NCI-H2107 (cell line): ENCODE data around the gene STX18.

ENCODE experiments used
- DNase-seq: peaks from one replicate; lab custom pipeline; 2025; lab: John Stamatoyannopoulos, UW

Gene STX18

GRCh38 chr4:4398430-4398829 is 143.4 kb downstream of the STX18 start:
- DNase-seq, result no peak

DNA sequence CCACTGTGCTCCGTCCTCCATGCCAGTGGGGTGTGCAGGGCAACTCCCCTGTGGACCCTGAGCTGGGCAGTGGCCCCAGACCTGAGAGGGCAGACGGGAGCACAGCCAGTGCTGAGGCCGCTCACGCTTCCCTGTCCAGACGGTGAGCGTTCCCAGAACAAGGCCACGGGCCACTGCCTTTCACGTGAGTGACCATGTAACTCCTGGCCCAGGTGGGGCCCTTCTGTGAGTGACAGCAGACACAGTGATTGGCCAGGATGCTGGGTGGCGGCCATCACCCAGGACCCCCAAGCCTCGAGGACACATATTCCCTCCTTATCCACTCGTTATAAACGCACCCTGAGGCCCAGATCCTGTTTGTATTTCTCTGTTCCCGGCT is 144.4 kb downstream of the STX18 start:
- no peak for DNase-seq

- no peak for DNase-seq
These were observed 145.0 kb downstream of the STX18 start for GRCh38 chr4:4396628-4397440.

DNA sequence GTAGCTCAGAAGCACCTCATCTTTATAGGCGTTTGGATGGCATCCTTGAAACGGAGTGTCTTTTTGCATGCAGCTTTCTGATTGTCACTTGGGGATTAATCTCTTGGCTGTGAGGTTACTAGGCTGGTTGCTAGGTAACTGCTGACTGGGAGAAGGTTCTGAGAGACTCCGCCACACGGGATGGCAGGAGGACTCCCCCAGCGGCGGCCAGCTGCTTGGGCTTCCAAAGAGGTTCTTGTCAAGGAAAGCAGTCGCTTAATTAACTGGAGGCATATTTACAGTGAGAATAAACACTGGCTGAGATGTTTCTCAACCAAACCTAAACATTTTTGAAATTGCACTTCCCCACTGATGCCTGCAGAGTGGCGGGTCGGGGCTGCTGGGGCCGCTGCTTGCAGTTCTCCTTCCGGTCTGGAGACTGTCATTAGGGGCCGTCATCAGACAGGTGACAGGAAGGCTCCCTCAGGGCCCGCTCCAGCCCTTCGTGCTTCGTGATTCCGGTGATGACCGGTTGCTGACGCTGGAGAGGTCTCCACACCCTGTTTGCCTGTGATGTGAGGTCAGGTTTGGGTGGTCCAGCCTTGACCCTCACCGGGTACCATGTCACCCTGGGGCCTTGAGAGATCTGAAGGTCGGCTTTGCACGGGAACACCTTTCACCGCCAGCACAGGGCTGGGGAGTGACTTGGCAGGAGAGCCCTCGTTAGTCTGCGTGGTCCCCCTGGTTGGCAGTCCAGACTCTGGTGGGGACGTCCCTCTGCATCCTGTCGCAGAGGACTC is 145.8 kb downstream of the STX18 start:
- DNase-seq, result no peak

GRCh38 chr4:4395371-4395770 is 146.5 kb downstream of the STX18 start:
- no peak for DNase-seq

DNA sequence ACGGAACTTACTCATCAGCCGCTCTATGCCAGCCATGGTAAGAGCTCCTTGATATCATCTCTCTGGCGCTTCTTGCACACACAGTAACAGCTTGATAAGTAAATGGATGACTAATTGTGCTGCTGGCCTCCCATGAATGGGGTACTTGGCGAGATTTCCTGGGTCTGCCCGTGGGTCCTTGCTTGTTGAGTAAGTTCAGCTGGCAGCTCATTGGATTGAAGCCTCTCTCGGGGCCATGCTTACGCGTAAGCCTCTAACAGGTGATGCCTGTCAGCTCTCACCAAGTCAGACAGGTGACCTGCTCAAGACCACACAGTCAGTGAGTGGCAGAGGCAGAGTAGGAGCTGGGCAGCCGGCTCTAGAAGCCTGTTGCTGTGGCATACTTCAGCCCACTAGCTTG is 147.2 kb downstream of the STX18 start:
- DNase-seq, result no peak

GRCh38 chr4:4392501-4393183 is 149.2 kb downstream of the STX18 start:
- no peak for DNase-seq

DNA sequence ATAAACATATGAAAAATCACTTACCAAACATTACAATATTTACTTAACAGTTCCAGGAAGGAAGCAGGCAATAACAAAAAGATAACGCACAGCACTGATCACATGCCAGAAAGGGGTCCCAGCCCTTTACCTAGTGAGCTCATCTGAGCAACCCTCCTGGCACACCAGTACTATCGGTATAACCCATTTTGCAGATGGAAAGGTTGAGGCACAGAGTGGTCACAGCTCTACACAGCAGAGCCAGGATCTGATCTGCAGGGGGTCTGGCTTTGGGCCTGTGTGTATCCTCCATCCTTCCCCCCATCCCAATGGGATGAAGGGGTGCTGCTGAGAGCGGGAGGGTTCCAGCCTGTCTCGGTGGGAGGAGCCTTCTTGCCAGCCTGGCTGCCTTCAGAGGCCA is 150.0 kb downstream of the STX18 start:
- no peak for DNase-seq

DNA sequence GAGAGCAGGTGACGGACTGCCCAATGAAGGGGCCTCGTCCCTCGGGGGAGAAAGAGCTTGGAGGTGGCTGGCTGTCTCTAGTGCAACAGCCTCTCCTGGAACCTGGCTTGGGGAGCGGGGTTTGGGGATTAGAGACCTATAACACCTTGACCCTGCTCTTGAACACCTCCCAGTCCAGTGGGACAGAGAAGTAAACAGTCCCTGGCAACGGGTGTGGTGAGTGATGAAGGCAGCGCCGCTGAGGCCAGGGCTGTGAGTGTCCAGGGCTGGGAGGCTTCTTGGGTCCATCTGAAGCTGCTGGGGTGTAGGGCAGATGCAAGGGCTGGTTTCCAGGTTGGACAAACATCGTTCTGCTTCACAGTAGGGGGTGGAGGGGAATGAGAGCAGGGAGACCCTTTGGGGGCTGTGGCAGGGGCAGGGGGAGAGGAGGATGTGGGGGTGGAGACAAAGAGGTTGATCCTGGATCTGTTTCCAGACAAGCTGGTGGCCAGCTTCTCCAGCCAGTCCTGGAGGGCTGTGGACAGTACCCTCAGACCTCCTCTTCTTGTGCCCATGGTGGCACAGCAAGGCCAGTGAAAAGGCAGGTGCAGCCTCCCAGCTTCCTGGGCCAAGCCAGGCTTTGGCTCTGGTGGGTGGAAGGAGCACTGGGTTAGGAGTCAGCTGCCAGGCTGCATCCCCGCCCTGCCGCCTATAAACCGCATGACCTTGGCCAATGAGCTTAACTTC is 151.2 kb downstream of the STX18 start:
- DNase-seq, result no peak

DNA sequence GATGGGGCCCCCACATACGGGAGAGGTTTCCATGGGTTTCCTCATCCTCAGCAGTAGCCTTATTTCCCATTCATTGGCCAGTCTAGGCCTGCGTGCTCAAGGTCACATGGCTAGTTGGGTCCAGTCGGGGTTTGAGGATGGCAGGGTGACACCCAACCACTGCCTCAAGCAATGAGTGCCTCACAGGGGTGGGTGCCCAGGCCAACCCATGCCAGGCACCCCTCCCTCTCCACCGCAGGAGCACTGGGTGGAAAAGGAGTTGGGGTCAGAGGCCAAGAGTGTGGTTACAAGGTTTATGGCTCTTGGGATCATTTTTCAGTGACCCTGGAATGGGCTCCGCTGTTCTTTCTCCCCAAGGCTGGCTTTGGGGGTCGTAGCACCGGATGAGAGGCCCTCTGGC is 151.8 kb downstream of the STX18 start:
- DNase-seq, result no peak

DNA sequence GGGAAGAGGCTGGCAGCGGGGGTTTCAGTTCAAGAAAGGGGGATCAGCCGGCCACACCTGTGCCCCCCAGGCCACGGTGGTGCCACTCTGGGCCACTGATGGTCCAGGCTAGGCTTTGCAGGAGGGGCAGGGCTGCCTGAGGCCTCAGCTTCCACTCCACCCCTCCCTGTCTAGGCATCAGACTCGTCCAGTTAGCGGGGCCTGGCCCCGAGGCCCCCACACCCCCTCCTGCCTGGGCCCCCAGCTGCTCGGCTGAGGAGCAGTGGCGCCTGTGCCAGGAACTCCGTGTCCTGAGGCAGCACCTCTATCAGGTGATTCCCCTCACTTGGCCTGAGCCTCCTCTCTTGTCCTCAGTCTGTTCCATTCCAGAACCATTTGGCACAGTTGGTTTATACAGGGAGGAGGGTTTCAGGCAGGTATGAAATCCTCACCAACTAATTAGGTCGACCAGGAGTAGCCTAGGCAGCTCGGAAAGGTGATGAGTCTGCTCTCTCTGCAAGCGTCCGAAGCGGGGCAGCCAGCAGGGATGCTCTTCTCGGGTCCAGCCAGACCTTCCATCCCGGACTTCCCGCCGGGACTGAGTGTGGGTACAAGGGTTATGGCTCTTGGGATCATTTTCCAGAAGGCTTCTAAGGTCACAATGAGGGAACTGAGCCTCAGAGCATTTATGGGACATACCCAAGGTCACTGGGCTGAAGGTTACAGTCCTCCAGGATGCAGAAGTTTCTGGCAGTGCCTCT is 152.8 kb downstream of the STX18 start:
- DNase-seq, result no peak

DNA sequence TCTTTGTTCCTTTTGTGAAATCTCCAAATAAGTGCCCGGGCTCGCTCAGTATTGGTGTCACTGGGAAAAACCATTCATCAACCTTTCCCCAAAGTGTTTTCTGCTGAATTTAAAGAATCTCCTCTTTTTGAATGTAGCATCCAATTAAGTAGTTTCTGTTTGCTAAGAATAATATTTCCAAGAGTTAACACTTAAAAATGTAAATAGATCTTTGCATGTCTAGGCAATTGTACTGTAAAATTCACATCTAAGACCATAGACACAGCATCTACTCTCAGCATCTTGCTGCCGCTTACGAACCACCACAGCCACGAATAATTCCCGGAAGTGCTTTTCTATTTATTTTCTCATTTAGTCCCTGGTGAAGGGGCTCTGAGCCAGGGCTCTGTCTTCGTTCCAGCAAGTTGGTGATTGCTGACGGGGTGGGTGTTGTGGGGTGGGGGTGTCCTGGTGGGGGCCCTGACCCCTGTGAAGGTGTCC is 153.5 kb downstream of the STX18 start:
- no peak for DNase-seq

- DNase-seq, result no peak
These were observed 154.1 kb downstream of the STX18 start for GRCh38 chr4:4387531-4388310.

DNA sequence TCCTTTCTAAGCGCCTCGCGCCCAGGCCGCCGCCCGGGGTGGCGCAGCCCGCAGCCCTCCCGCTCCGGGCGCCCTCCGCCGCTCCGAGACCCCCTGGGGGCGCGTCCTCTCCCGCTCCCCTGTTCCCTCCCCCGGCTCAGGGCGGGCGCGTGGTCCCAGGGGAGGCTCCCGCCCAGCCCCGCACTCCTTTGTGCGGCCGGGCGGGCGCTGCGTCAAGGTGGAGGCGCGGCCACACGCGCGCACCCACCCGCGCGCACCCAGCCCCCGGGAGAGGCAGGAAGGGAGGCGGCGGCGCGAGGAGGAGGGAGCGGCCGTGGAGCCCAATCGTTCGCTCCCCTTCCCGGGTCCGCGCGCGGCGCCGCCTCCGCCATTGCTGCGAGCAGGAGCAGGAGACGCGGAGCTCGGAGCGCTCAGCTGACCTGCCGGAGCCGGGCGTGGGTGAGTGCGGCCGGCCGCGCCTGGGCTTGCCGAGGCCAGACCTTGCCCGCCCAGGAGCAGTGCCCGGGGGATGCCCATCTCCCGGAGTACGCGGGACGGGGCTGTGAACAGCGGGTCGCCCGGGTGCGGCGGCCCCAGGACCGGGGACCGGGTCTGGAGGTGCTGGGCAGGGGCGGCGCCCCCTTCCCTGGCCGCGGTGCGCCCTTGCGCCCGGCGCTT is 155.0 kb downstream of the STX18 start, which contains the start of gene NSG1:
Gene NSG1 (plus strand): TSS at position 367 of the 657 bp plus-strand sequence. CDS start 528 bp downstream, outside the sequence.
- no peak for DNase-seq

DNA sequence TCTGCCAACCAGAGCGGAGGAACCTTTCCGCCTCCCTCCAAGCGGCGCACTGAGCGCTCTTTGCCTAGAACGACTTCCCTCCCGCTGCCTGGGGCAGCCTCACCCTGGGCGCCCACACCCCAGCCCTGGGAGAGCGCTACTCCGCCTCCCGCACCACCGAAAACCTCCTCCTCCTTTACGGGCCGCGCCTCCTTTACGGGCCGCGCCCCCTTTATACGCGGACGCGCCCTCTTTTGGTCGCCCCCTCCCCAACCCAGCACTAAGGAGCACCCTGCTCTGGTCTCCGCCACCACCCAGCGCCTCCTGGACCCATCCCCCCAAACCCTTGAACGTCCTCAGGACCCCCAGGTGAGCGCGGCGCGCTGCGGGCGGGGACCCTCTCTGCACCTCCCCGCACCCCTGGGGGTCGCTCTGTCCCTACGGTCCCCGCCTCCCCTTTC is 155.5 kb downstream of the STX18 start:
- no peak for DNase-seq

- DNase-seq, result no peak
These were observed 156.0 kb downstream of the STX18 start for GRCh38 chr4:4385729-4386295.

GRCh38 chr4:4384837-4385236 is 157.0 kb downstream of the STX18 start:
- DNase-seq, result no peak

DNA sequence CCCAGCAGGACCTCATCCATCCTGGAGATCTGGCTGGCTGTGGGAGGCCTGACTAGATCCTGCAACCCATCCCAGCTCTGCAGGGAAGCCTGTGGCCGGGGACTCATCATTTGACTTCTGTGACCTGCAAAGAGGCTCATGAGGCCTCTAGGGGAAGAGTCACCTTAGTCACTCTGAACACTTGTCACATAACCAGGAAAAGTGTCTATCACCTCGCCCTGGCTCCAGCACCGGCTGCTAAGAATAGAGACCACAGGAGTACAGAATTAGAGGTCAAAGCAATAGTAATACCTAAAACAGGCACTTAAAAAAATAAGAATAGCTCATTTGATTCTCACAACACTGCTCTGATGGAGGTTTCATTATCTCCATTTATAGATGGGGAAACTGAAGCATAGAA is 158.8 kb downstream of the STX18 start:
- DNase-seq, result no peak

GRCh38 chr4:4379540-4380087 is 162.2 kb downstream of the STX18 start:
- DNase-seq, result no peak
